GM10847 (cell line): ENCODE measurements around the gene KCNIP1.

Experiments used
- POLR2A ChIP-seq: IDR thresholded peaks from 2 replicates; pipeline ENCODE4 v1.6.1; 2011; ENCODE audit not compliant: insufficient read length; ENCODE audit errors: extremely low read depth

KCNIP1 gene

DNA sequence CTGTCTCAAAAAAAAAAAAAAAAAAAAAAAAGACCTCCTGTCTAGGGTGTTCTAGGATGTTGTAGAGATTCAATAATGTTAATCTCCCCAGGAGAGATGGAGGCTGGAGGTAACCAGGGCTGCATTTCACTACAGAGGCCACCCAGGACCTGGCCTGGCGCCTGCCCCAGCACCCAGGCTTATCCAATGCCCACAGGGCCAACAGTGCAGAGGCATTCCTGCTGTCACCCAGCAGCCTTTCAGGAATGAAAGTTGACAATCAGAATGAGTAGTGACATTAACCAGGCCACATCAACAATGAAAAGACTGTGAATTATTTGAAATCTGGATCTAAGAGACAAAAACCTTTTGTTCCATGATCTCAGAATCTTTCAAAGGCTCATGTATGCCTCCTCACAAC is 243.5 kb downstream of the KCNIP1 start:
- TF ChIP-seq POLR2A = no peak

DNA sequence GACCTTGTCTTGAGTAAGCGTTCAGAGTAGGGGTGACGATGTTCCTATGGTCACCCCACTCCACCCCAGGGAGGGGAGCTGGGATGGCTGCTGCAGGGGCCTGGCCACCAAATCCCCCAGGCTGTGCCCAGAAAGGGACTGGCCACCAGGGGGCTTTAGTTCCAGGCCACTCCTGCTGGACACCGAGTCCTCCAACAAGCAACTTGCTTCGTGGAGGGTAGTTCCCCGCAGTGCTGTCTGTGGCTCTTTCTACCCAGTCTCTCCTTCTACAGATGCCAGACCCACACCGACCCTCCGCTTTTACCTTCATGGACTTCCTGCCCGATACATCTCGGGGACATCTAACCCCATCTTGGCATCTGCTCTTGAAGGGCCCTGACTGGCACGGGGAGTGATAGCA is 244.0 kb downstream of the KCNIP1 start:
- no peak for TF ChIP-seq POLR2A

GRCh38 chr5:170748951-170749471 is 245.2 kb downstream of the KCNIP1 start:
- TF ChIP-seq POLR2A = no peak

- no peak for TF ChIP-seq POLR2A
Observed at GRCh38 chr5:170749911-170750431, 246.2 kb downstream of the KCNIP1 start.

DNA sequence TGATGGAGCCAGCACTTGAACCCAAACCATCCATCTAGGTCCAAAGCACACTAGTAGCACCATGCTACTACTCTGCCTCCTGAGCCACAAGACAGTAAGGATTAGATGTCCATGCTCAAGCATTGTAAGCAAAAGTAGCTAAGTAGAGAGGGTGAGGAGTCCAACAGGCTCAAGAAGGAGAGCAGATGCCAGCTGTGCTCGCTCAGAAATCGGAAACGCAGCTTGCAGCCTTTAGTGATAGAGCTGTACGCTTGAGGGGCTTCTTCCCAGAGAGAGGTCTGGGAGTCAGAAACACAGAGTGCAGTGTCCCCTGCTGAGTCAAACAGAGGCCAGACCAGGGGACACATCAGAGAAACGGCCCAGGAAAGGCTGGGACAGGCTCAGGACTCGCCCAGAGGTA is 247.0 kb downstream of the KCNIP1 start:
- no peak for TF ChIP-seq POLR2A

- no peak for TF ChIP-seq POLR2A
Observed at GRCh38 chr5:170751631-170752030, 247.8 kb downstream of the KCNIP1 start.

- no peak for TF ChIP-seq POLR2A
Observed at GRCh38 chr5:170752257-170753215, 248.7 kb downstream of the KCNIP1 start.

DNA sequence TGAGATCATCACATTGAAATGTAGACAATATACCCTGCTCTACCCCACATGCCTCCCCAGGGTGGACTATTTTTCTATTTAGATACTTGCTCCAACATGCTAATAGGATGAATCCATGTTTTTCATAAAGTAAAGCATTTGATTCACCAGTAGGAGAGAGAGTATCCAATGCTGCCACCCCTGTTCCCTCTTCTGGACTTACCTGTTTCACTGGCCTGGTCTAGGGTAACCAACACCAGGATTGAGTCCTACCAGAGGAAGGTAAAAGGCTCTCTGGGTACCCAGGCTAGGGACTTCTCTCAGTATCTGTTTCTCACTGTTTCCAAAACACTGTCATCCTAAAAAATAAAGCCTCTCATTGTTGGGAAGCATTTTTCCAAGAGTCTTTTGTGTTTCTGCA is 249.5 kb downstream of the KCNIP1 start:
- no peak for TF ChIP-seq POLR2A

DNA sequence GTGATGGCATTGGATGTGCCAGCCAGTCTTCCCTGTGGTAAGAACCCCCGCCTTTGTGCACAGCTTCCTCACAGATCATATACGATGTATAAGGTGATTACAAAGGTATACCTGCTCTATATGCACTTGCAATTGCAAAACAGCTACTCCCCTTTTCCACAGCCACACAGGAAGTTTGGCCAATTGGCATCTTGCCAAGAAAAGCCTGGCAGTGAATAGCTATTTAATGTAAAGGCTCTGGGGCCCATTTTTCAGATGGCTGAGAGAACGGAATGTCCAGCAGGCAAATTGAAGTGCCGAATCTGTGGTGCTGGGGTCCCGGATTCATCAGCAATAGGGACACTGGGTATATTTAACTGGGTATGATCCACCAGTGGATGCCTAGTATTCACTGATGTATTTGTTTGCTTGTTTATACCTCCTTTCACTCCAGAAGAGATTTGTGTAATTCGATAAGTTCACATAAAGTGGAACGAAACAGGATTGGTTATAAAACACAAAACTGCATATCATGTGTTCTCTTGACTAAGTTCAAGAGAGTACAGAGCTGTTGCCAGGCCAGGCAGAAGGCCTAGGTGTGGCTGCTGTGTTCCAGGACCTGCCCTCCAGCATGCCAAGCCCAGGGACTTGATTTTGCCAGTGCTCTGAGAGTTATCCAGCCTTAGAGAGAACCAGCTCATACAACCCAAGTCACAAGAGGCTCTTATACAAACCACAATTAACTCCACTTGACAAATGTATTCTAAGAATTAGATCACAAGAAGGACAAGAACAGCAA is 252.0 kb downstream of the KCNIP1 start:
- TF ChIP-seq POLR2A = no peak

DNA sequence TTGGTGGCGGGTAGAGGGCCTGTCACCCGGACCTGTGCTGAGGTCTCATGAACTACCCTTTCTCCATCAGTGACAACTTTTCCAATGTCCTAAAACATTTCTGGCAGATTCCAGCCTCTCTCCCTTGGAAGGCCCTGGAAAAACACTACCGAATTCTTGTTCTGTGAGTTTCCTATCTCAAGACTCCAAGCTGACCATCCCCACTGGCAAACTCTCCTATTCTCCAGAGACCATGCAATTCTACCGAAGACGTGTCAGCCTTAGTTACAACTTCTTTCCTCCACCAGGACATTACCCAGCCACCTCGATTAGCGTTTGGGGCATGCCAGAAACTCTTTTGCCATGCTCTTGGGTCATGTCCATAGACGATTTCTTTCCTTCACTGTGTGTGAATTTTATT is 252.9 kb downstream of the KCNIP1 start:
- TF ChIP-seq POLR2A = no peak

DNA sequence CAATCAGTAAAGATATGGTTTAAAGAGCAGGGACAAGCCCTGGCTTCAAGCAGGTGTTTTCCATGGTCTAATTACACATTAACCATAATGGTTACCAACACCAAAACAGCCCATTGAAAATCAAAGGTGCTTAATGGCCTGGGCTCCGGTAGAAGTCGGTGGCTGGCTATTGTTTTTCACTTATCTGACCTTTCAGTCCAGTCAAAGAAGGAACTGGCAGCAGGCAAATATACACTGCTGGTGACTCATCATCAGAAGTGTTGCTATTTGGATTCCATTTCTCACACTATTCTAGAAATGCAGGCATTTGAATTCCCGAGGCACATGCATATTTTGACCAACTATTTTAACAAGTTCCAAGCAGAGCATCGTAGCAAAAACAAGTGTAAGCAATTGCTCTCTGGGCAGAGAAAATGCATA is 253.4 kb downstream of the KCNIP1 start:
- no peak for TF ChIP-seq POLR2A

- no peak for TF ChIP-seq POLR2A
Observed at GRCh38 chr5:170757669-170758068, 253.8 kb downstream of the KCNIP1 start.

DNA sequence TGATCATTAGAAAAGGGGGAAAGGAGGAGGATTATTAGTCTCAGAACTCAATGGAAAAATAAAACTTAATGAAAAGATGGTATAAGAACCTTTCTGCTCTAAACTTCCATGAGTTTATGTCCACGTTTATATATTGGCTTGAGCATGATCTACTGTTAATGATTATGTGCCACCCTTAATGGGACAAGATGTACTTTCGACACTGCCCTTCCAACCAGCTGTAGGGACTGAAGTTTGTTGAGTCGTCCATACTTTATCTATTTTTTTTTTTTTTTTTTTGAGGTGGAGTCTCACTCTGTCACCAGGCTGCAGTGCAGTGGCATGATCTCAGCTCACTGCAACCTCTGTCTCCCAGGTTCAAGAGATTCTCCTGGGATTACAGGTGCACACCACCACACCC is 254.7 kb downstream of the KCNIP1 start:
- TF ChIP-seq POLR2A = no peak

GRCh38 chr5:170760113-170760512 is 256.3 kb downstream of the KCNIP1 start:
- TF ChIP-seq POLR2A = no peak

GRCh38 chr5:170761048-170761707 is 257.4 kb downstream of the KCNIP1 start:
- no peak for TF ChIP-seq POLR2A
